ENCODE measurements around the gene ENDOV.
A peak's percentile ranks its signal among the peaks of the same experiment; 100 is the strongest.

The ENDOV gene
- total RNA-seq: 11.6 reads per million, percentile 35 among the genes with 10 or more reads in this experiment

- DNase-seq: peak; percentile 93
Observed at GRCh38 chr17:80414803-80415625, at the start of gene ENDOV. ENDOV (plus strand) TSS chr17:80415167; CDS start chr17:80415195, 28 bp downstream.

- no peak for DNase-seq
Observed at GRCh38 chr17:80365983-80366382, 49.0 kb upstream of the ENDOV start.

GRCh38 chr17:80367503-80367902 is 47.5 kb upstream of the ENDOV start:
- no peak for DNase-seq

GRCh38 chr17:80371196-80371595 is 43.8 kb upstream of the ENDOV start:
- DNase-seq: no peak

- no peak for DNase-seq
Observed at GRCh38 chr17:80372456-80372855, 42.5 kb upstream of the ENDOV start.

- DNase-seq: no peak
Observed at GRCh38 chr17:80372922-80373570, 41.9 kb upstream of the ENDOV start.

- no peak for DNase-seq
Observed at GRCh38 chr17:80374039-80374731, 40.8 kb upstream of the ENDOV start.

- DNase-seq: no peak
Observed at GRCh38 chr17:80374732-80375585, 40.0 kb upstream of the ENDOV start.

GRCh38 chr17:80376531-80376930 is 38.4 kb upstream of the ENDOV start:
- DNase-seq: no peak

- DNase-seq: no peak
Observed at GRCh38 chr17:80377798-80378197, 37.2 kb upstream of the ENDOV start.

- no peak for DNase-seq
Observed at GRCh38 chr17:80379348-80379747, 35.6 kb upstream of the ENDOV start.

GRCh38 chr17:80380068-80380467 is 34.9 kb upstream of the ENDOV start:
- DNase-seq: no peak

- DNase-seq: no peak
Observed at GRCh38 chr17:80380555-80381002, 34.4 kb upstream of the ENDOV start.

GRCh38 chr17:80381416-80381923 is 33.5 kb upstream of the ENDOV start:
- DNase-seq: no peak

- no peak for DNase-seq
Observed at GRCh38 chr17:80382446-80382845, 32.5 kb upstream of the ENDOV start.

- no peak for DNase-seq
Observed at GRCh38 chr17:80382956-80383355, 32.0 kb upstream of the ENDOV start.

- no peak for DNase-seq
Observed at GRCh38 chr17:80384078-80384960, 30.6 kb upstream of the ENDOV start.

GRCh38 chr17:80385046-80385445 is 29.9 kb upstream of the ENDOV start:
- no peak for DNase-seq

- DNase-seq: no peak
Observed at GRCh38 chr17:80386341-80386740, 28.6 kb upstream of the ENDOV start.

GRCh38 chr17:80387071-80387470 is 27.9 kb upstream of the ENDOV start:
- no peak for DNase-seq

GRCh38 chr17:80388175-80388574 is 26.8 kb upstream of the ENDOV start:
- no peak for DNase-seq

Data from effector CD4-positive, alpha-beta T cell (primary cell).